ENCODE measurements around the gene DYNLL1. TPM values are rescaled to one million over a fixed set of nuclear protein-coding genes. Genes with fewer than 3 reads are reported as not detected.
A peak's percentile ranks its signal among the peaks of the same experiment; 100 is the strongest.

Gene DYNLL1
- total and polyA plus RNA-seq, 2 of the 4 experiments (the other 2 are of a cell fraction): 663 to 696 TPM

GRCh38 chr12:120467439-120467838 is 28.5 kb upstream of the DYNLL1 start:
- no peak overlapping the region for H3K14ac ChIP-seq (replicated peaks; ENCODE audit: low read depth, low read length)
- H3K9ac ChIP-seq (ENCODE audit: low read depth, low read length): no peak overlapping the region
- no peak overlapping the region for H2AK5ac ChIP-seq (ENCODE audit: low read depth, low read length)
- ChIA-PET POLR2A (ENCODE audit: unreplicated experiment) (no interaction called here), CTCF (interaction anchor here (1.6 to 1.7 kb wide), 2 partner anchors 9 to 29 kb away, joined by 5 to 6 read pairs; no protein-coding TSS in a partner anchor)
- H2AK9ac ChIP-seq (replicated peaks; ENCODE audit: low read depth, low read length, poor library complexity): no peak overlapping the region
- no peak overlapping the region for H3K27ac ChIP-seq (ENCODE audit: insufficient read depth, low read length)
- dilution Hi-C loops (cut with HindIII; ENCODE audit: low sequenced_read_pairs, unreplicated experiment): no loop called here
- H3K4me2 ChIP-seq (ENCODE audit: low read depth, low read length): no peak overlapping the region
- H2BK120ac ChIP-seq (ENCODE audit: low read depth, low read length): no peak overlapping the region
- H2BK5ac ChIP-seq (ENCODE audit: low read depth, low read length, poor library complexity, severe bottlenecking): no peak overlapping the region
- no peaks in the 10 kb centered on the region for H3K9me3 ChIP-seq (ENCODE audit: control insufficient read depth, insufficient read depth, low read length)
- TSS peak; percentile 26 for BruUV-seq (replicated peaks)
- in situ Hi-C loops (cut with MboI; ENCODE audit: low sequenced_read_pairs): no loop called here
- H3K36me3 ChIP-seq (ENCODE audit: control insufficient read depth, insufficient read depth, low read length): peaks cover 33% of the 10 kb centered on the region
- ATAC-seq (ENCODE audit: low read depth): no peak
- no peak overlapping the region for H2AFZ ChIP-seq (replicated peaks; ENCODE audit: low read length, poor library complexity)
- H3K4me1 ChIP-seq (ENCODE audit: control insufficient read depth, insufficient read depth, low read length): peaks cover 4% of the 10 kb centered on the region; the same call in 1 of the 2 replicates
- no peaks in the 10 kb centered on the region for H3K27me3 ChIP-seq (ENCODE audit: control insufficient read depth, insufficient read depth, low read length)
- peaks cover 50% of the 10 kb centered on the region for H4K20me1 ChIP-seq (ENCODE audit: insufficient read depth, low read length)
- intact Hi-C loops (cut with micrococcal nuclease): no loop called here
- TF ChIP-seq NFE2L2 (IDR thresholded peaks at IDR 0.05; ENCODE audit: low read depth, low read length) (no peak), RCOR1 (IDR thresholded peaks at IDR 0.05; ENCODE audit: insufficient replicate concordance, low read length) (no peak), SMC3 (IDR thresholded peaks at IDR 0.05; ENCODE audit: low read depth, low read length) (no peak), RAD21 (IDR thresholded peaks at IDR 0.05; ENCODE audit: low read length) (no peak), CHD1 (IDR thresholded peaks at IDR 0.05; ENCODE audit: low read depth, low read length) (no peak), MXI1 (IDR thresholded peaks at IDR 0.05; ENCODE audit: borderline replicate concordance, low read depth, low read length) (no peak), CEBPB (IDR thresholded peaks at IDR 0.05; ENCODE audit: low read depth, low read length) (no peak), POLR2A (IDR thresholded peaks at IDR 0.05; ENCODE audit: low read depth, low read length) (no peak), USF2 (IDR thresholded peaks at IDR 0.05; ENCODE audit: low read depth, low read length) (no peak)
- DNase-seq: no peak
- 100% methylated on average over 1 of the region's 6 CpGs; no CpG with 5 or more reads in 1 of the 2 experiments for WGBS, 2 experiments (ENCODE audit: extremely low coverage in 2 of 2, insufficient read length in 1 of 2)
- H2BK15ac ChIP-seq (ENCODE audit: low read depth, low read length): no peak overlapping the region
- H3K4me3 ChIP-seq (ENCODE audit: insufficient read depth, low read depth, low read length): no peak overlapping the region
- no peak overlapping the region for H4K91ac ChIP-seq (ENCODE audit: insufficient read depth, low read depth, low read length)
- H3K9me1 ChIP-seq (ENCODE audit: insufficient read depth, low read length): no peaks in the 10 kb centered on the region
- no peak overlapping the region for H3K56ac ChIP-seq (ENCODE audit: extremely low read depth, insufficient read depth, low read length)
- no peak overlapping the region for H3K23ac ChIP-seq (ENCODE audit: low read depth, low read length)
- H3K4ac ChIP-seq (ENCODE audit: low read depth, low read length): no peak overlapping the region
- no peak overlapping the region for H3K18ac ChIP-seq (ENCODE audit: low read depth, low read length)
- H3K79me1 ChIP-seq (ENCODE audit: low read depth in 1 of 2, low read length in 2 of 2): peaks cover 28 to 64% of the 10 kb centered on the region in 2 experiments
- no peak overlapping the region for H2BK20ac ChIP-seq (ENCODE audit: low read depth, low read length)
- H4K8ac ChIP-seq (ENCODE audit: low read depth in 2 of 2, low read length in 2 of 2): no peak overlapping the region
- no peak overlapping the region for H4K5ac ChIP-seq (ENCODE audit: low read depth, low read length)

Measured in IMR-90 (cell line).